NCI-H1417 (cell line): ENCODE data around the gene QPCTL.

Experiments used
- DNase-seq, 3 experiments: peaks; one replicate each; lab custom pipeline; 2025; lab: John Stamatoyannopoulos, UW

Gene QPCTL

DNA sequence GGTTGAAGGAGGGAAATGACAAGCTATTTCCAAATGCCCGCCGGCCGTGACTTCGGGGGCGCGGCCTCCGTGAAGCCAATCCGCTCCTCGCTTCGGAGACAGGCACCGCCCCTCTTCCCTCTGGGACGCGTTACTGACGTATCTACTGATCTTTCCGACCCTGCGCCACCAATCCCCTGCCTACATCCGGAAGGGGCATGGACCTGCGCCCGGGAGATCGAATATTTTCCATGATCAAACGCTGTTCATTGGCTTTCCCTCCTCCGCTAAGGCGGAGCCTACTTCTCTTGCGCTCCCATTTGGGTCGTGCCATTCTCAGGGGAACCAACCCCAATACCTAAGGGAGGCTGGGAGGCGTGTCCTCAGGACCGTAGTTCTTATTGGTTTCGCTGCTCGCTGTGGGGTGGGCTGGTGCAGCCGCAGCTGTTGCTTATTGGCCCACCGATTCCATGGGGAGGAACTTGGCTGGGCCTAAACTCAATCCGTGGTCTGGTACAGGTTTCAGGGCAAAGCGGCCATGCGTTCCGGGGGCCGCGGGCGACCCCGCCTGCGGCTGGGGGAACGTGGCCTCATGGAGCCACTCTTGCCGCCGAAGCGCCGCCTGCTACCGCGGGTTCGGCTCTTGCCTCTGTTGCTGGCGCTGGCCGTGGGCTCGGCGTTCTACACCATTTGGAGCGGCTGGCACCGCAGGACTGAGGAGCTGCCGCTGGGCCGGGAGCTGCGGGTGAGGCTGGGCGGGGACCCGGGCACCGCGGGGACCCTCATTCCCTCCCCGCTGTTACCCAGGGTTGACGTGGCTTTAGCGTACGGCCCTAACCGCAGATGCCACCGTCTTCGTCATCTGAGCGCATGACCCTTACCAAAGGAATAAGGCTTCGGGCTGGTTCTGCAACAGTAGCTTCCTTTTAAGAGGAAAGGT is at the start of gene QPCTL:
Gene QPCTL (plus strand): TSS at position 480 of the 919 bp plus-strand sequence. CDS start 38 bp downstream, at position 518.
- DNase-seq = peak; percentile 98 to 100 (median 100)

DNA sequence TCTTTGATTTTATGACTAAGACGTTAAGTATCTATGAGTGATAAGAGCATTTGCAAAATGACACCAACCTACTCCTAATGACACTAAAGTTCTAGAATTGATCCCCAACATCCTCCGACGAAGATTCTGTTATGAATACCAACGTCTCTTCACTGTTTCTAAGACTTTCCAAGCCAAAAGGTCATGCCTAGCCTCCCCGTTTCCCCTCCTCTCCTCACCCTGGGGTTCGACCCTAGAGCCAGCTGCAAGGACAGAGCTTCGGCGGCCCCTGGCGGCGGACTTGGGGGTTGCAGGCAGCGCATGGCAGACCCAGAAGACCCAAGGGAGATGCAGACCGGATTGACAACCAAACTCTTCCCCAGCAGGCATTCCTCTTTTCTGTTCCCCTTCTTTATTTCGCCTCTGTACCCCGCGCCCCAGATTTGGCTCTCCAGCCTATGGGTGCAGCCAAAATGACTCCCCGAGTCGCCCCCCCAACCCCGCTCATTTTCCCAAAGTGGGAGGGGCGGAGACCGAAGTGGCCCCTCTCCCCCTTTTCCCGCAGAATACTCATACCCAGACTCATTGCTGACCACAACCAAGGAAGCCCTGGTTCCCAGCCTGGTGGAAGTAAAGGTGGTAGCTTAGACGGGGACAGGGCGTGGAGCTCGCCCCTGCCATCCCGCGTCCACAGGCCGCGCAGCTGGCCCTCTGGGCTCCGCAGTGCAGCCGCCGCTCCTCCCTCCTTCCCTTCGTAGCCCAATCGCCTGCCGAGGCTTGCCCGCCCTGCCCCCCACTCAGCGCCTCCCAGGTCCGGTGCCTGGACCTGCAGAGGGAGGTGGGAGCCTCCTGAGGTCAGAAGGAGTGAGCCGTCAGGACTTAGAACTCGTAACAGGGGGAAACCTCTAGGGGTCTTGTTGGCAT is 49.2 kb upstream of the QPCTL start:
- DNase-seq = peak; percentile 74 to 86 (median 84)

DNA sequence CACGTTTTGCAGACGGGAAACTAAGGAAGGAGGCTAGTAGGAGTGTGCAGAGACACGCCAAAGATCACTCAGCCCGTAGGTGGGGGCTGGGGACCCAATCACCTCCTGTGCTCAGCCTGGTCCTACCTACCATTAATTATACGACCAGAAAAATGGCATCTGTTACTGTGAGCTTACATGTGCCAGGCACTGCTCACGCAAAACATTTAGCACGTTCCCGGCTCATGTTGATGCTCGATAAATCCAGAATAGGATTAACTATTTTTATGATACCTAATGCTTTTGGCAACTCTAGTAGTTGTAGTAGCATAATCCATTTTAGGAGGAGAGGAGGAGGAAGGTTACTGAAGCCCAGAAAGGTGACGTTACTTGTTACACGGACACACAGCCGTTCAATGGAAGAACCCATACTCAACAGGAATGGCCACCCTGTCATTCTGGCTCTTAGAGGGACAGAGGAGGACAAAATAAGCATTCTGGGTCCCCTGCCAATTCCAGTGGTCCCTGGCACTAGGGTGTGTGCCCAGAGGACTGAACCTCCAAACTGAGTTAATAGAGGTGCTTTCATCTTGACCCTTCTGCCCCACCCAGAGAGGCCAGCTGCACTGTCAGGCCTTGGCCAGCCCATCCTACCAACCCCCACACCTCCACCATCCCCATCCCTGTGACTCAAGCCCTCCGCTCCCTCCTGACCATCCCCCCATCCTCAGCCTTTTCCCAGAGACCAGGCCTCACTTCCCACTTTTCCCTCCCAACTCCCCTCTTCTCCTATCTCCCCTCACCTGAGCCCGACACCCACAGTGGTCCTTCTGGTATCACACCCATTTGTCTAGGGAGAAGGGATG is 48.3 kb upstream of the QPCTL start:
- no peak for DNase-seq

DNA sequence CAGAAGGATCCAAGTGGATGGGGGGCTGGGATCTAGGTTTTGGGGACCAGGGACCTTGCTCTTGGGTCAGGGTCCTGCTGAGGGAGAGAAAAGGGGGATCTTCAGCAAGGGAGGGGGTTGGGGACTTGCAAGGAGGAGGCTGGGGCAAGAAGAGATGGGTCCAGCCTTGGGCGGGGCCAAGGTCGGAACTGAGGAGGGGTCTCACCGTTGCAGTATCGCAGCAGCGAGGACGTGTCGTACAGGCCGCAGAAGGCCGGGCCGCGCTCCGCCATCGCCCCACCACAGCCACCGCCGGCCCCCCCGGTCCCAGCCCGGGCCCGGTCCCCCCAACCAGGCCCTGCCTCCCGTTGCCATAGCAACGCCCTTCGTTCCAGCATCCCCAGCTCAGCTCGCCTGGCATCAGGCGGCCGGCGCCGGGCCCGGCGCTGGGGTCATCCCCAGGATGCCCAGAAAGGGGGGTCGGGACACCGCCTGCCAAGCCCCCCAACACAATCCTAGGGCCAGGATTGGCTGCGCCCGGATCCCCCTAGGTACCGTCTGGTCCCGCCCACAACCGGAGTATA is 47.3 kb upstream of the QPCTL start:
- DNase-seq = peak in 1 of 3 experiments; percentile 54

DNA sequence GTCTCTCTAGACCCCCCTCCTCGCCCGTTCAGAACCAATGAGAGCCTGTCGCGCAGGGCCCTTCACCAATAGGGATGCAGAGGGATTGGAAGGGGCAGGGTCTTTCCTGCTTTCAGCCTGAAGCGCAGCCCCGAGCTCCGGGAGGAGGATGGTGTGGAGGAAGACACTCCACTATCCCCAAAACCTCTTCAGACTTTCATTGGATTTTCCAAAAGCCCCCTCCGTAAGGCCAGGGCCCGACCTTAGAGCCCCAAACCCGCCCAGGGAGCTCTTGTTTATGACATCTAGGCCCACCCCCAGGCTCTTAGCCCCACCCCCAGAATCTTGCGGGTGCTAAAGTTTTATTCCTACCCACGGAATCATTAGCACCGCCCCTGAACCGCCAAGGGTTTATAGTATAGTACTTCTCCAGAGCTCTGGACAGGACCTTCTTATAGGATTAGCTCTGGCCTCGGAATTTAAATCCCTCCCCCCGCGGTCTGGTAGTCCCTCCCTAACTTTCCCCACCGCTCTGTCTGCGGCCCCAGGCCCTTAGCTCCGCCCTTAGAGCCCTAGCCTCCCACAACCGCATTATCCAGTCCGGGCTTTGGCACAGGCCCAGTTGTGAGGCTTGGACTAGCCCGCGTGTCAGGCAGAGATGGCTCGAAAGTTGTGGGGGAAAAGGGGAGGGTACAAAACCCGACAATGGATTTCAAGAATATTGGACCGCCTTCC is 46.7 kb upstream of the QPCTL start:
- DNase-seq = peak; percentile 15 to 75 (median 17)

DNA sequence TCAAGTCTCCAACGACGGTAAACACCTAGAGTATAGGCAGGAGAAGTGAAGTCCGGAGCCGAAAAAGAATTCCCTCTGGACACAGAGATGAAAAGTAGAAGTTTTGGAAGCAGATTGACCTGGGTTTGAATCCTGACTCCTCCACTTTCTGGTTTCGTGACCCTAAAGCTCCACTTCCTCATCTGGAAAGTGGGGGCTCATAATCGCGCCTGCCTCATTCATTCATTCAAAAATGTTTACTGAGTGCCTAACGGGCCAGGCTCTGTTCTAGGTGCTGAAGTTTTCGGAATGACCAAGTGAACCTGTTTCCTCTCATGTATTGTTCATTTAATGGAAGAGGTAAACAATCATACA is 46.1 kb upstream of the QPCTL start:
- DNase-seq = no peak

DNA sequence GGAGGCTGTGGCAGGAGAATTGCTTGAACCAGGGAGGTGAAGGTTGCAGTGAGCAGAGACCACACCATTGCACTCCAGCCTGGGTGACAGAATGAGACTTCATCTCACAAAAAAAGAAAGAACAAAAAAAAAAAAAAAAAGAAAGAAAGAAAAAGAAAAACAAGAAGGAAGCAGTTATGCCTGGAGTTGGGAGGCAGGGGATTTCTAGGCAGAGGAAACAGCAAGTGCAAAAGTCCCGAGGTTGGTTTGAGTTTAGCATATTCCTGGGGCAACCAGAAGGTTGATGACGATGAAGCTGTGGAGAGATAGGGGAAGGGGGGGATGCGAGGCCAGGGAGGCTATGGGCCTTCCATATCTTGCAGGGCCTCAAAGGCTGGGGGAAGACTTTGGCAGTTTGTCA is 41.7 kb upstream of the QPCTL start:
- no peak for DNase-seq

DNA sequence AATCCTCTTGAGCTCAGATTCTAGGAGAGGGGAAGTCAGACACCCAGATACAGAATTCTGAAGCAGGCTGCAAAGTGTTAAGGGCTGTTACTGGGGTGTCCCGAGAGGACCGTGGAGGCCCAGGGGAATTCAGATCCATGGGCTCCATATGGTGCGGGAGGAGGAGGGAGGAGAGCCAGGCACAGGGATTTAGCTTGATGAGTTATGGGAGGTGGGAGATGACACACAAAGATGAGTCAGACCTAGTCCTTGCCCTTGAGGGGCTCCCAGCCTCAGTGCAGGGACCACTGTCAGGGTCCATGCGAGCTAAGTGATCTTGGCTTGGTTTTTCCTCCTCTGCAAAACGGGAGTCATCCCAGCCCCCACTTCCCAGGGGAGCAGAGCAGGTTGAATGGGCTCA is 38.8 kb upstream of the QPCTL start:
- no peak for DNase-seq

DNA sequence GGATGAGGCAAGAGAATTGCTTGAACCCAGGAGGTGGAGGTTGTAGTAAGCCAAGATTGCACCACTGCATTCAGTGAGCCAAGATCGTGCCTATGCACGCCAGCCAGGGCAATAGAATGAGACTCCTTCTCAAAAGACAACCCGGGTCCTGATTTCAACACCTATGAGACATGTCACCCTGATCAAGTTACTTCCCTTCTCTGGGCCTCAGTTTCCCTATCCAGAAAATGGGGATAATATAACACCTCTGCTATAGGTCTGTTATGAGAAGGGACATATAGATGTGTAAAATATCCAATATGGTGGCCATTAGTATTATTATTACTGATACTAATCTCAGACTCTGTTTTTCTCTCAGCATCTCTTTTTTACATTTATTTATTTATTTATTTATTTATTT is 37.4 kb upstream of the QPCTL start:
- DNase-seq = no peak

DNA sequence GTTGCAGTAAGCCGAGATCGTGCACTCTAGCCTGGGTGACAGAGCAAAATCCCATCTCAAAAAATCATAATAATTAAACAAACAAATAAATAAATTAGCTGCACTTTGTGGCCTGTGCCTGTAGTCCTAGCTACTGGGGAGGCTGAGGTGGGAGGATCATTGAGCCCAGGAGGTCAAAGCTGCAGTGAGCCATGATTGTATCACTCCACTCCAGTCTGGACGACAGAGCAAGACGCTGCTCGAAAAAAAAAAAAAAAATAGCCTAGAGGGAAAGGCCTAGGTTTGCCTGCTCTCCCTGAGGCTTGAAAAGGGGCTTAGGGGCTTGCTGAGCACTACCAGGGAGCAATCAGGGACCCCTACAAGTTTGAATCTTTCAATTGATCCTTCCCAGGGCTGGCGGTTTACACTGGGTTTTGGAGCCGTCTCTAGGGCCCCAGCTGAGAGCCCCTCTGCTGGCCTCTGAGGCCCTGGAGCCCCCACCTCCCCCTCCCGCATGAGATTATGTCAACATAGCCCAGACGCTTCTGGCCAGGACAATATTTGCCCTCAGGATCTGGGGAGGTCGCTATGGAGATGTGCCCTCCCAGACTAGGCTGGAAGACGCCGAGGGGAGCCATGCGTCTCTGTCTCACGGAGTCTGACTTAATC is 34.8 kb upstream of the QPCTL start:
- peak in 2 of 3 experiments; percentile 77 to 87 for DNase-seq

DNA sequence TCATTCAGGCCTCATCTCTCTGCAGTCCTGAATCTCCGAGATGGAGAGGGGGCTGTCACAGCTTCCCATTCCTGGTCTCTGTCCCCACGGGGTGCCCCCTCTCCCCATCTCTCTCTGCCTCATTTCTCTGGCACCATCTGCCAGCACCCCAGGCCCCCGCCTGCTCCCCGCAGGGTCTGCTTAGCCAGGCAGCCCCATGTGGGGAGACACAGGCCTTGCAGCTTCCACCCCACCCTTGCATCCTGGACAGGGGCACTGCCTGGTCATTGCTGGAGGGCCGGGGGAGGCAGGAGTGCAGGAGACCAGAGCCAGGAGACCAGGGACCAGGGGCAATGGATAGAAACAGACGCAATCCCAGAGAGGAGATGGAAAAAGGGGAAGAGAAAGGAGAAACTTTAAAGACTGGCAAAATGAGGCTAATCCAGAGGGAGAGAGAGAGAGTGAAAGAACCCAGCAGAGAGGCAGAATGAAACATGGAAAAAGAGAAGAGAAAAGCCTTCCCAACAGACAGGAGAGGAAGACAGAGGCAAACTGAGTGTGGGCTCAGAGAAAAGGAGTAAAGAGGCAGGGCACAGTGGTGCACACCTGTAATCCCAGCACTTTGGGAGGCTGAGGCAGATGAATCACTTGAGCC is 33.3 kb upstream of the QPCTL start:
- DNase-seq = no peak

DNA sequence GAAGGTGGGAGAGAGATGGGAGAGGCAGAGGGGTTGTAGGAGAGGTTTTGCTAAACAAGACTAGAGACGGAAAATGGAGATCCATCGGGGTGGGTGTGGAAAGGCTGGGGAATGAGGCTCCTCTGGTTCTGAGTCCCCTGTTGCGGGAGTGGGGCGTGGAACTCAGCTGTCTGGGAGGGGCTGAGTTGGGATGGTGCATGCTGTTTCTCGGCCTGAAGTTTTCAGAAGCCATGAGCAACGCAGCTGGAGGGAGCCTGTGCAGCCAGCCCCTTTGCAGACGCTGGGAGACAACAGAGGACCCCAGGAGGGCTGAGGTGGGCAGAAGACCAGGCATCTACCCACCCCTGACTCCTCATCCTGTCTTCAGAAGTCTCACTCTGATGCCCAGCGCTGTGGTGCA is 31.8 kb upstream of the QPCTL start:
- no peak for DNase-seq

DNA sequence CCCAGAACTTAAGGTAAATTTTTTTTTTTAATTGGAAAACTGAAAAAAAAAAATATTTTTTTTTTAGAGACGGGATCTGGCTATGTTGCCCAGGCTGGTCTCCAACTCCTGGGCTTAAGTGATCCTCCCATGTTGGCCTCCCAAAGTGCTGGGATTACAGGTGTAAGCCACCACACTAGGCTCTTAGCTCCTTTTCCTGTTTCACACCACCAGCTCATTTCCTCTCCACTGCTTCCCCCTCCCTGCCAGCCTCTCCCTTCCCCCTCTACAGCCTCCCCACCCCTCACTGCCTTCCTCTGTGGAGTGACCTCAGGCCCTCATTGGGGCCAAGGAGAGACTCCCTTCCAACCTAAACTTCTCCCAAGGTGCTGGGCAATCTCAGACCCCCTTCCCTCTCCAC is 28.7 kb upstream of the QPCTL start:
- DNase-seq = no peak

DNA sequence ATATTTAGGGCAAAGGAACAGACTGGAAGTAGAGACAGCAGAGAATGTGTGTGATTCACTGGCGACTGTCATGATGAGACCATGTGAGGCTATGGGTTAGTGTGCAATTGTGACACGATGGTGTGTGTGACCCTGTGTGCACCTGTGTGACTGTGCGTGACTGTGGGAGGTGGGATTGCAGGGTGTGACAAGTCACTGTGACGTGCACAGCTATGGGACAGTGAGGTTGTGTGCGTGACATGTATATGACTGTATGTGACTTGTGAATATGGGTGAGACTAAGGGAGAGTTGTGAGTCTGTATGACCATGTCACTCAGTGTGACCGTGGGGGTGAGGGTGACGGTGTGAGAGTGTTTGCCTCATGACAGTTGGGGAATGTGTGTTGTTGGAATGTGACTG is 27.9 kb upstream of the QPCTL start:
- no peak for DNase-seq

DNA sequence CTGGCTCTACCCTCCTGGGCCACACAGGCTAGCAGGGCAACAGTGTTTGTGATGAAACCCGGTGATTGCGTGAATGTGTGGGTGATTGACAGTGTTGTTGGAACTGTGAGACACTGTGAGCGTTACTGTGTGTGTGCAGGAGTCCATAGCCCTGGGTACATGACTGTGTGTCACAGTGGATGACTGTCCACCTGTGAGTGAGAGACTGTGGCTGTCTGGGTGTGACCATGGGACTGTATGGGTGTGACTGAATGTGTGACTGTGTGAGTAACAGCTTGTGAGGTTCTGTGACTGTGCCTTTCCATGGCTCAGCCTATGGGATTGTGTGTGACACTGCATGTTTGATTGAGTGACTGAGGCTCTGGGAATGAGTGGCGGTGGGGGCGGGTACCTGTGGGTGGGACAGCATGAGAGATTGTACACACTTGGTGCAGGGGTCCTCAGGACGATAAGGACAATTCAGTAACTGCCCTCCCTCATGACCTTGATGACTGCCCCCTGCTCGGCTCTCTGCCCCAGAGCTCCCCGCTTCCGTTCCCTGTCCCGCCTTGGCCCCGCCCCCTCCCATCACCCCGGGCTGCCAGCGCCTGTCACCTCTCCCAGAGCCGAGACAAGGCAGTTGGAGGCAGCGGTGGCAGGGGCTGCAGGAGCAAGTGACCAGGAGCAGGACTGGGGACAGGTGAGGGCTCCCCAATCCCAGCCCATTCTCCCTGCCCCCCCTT is 24.7 kb upstream of the QPCTL start, which contains the start of gene GIPR:
Gene GIPR (plus strand): TSS at position 602 of the 722 bp plus-strand sequence. CDS start 1,300 bp downstream, outside the sequence.
- peak; percentile 26 to 47 (median 28) for DNase-seq

DNA sequence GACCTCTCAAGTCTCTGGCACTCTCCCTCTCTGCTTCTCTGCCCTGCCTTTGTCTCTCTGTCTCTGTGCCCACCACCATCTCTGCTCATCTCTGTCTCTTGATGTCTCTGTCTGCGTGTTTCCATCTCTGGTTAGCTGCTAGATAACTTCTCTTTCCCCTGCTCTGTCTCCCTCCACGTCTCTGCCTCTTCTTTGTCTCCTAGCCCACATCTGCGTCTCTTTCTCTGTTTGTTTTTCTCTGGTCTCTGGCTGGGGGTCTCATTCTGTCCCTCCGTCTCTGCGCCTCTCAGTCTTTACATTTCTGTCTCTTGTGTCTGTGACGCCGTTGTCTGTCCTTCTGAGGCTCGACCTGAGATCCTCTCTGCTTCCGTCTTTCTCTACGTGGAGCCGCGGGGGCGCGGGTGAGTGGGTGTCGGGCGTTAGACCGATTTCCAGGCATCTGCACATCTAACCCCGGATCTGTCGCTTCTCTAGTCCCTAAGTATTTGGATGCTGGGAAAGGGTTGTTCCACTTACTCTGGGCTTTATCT is 24.1 kb upstream of the QPCTL start:
- DNase-seq = no peak

DNA sequence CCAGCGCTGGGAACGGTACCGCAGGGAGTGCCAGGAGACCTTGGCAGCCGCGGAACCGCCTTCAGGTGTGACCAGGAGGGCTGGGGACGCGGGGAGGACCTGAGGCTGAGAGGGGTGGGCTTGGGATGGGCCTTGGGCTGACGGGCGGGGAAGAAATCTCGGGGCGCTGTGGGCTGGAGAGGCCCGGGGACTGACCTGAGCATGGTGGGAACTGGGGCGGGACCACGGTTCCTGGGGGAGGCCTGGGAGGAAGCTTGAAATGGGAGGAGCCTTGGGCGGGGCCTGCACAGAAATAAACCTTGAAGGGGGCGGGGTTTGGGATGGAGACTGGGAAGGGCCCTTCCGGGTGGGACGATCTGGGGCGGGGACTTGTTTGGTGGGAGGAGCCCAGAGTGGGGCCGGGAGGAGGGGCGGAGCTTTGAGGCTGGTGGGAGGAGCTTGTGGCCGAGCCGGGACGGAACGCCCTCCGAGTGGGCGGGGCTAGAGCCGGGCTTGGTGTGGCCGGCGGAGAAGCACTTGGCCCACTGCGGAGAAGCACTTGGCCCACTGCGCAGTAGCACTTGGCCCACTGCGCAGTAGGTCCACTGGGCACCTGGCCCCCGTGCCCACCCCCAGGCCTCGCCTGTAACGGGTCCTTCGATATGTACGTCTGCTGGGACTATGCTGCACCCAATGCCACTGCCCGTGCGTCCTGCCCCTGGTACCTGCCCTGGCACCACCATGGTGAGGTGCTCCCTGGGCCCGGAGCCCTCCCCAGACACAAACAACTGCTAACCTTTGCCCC is 21.6 kb upstream of the QPCTL start:
- DNase-seq = peak; percentile 47 to 91 (median 72)

DNA sequence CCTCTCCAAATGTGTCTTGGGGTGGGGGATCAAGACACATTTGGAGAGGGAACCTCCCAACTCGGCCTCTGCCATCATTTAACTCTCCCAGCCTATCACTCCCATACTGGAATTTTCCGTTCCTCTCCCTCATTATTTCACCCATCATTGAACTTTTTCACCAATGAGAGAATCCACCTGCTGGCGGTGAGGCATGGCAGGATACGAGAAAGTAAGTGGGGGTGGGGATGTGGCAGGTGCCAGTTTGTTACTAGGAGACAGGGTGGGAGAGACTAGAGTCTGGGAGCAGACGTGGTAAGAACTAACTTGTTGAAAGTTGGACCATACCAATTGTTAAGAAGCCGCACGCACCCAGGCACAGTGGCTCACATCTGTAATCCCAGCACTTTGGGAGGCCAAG is 17.5 kb upstream of the QPCTL start:
- peak; percentile 6 to 67 (median 29) for DNase-seq
